ENCODE measurements around the gene HNMT.
"Not testable (repeated sequence)": the region's sequence is repeated elsewhere in the genome, so short reads cannot be mapped to it uniquely, and the experiment has no call there.

Gene HNMT

GRCh38 chr2:137955536-137955935 lies 8.7 kb upstream of the HNMT start:
- Mint-ChIP-seq H3K9me3 (no peaks in the 10 kb centered on the region), H3K36me3 (ENCODE audit: low read depth) (no peaks in the 10 kb centered on the region), H3K4me1 (ENCODE audit: low read depth) (peaks cover 2% of the 10 kb centered on the region), H3K27me3 (ENCODE audit: low read depth) (no peaks in the 10 kb centered on the region), H3K27ac (no peak overlapping the region), H3K4me3 (no peak overlapping the region)
- DNase-seq (ENCODE audit: low spot score) = no peak

DNA sequence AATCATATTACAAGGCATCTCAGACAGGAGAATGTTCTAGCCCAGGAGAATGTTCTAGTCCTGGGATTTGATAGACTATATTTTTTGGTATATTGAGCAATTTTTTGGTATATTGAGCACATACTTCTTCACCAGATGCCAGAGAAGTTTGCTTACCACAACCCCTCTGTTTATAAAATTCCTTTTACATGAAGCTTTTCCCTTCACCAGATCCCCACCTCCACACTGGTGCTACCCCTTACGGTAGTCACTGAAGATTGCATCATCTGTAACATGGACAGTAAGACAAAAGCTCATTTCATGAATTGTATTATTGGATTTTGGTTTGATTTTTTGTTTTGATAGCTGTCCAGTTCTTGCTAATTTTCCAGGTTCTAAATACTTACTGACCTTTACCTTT lies 7.2 kb upstream of the HNMT start:
- DNase-seq (ENCODE audit: low spot score) = no peak
- no peaks in the 10 kb centered on the region for H3K9me3 Mint-ChIP-seq
- no peaks in the 10 kb centered on the region for H3K36me3 Mint-ChIP-seq (ENCODE audit: low read depth)
- no peak overlapping the region for H3K27ac Mint-ChIP-seq
- H3K4me1 Mint-ChIP-seq (ENCODE audit: low read depth) = peaks cover under 1% of the 10 kb centered on the region
- no peaks in the 10 kb centered on the region for H3K27me3 Mint-ChIP-seq (ENCODE audit: low read depth)
- no peak overlapping the region for H3K4me3 Mint-ChIP-seq

DNA sequence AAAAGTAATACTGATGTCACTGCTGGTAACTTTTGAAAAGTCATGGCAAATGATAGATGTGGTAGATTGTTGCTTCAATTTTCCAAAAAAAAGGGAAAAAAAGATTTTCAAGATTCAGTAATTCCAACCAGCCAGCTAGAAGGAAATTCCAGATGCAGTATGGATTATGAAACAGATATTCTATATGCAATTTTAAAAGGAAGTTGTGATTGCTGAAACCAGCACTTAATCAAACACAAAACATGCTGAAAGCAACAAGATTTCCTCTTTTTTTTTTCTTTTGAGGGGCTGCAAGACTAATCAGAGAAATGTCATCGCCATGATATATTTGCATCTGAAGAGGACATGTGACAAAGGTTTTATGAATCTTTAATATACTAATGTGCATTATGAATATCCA lies 5.1 kb upstream of the HNMT start:
- no peaks in the 10 kb centered on the region for H3K27me3 Mint-ChIP-seq (ENCODE audit: low read depth)
- no peaks in the 10 kb centered on the region for H3K9me3 Mint-ChIP-seq
- DNase-seq (ENCODE audit: low spot score) = no peak
- no peaks in the 10 kb centered on the region for H3K4me1 Mint-ChIP-seq (ENCODE audit: low read depth)
- H3K4me3 Mint-ChIP-seq = no peak overlapping the region
- H3K36me3 Mint-ChIP-seq (ENCODE audit: low read depth) = no peaks in the 10 kb centered on the region
- H3K27ac Mint-ChIP-seq = no peak overlapping the region

- no peaks in the 10 kb centered on the region for H3K36me3 Mint-ChIP-seq (ENCODE audit: low read depth)
- H3K4me3 Mint-ChIP-seq = no peak overlapping the region
- no peaks in the 10 kb centered on the region for H3K27me3 Mint-ChIP-seq (ENCODE audit: low read depth)
- no peak overlapping the region for H3K27ac Mint-ChIP-seq
- no peaks in the 10 kb centered on the region for H3K4me1 Mint-ChIP-seq (ENCODE audit: low read depth)
- no peak for DNase-seq (ENCODE audit: low spot score)
- H3K9me3 Mint-ChIP-seq = no peaks in the 10 kb centered on the region
Observed at GRCh38 chr2:137960223-137960622, 4.0 kb upstream of the HNMT start.

- no peak overlapping the region for H3K4me3 Mint-ChIP-seq
- no peaks in the 10 kb centered on the region for H3K4me1 Mint-ChIP-seq (ENCODE audit: low read depth)
- H3K27ac Mint-ChIP-seq = no peak overlapping the region
- no peak for DNase-seq (ENCODE audit: low spot score)
- no peaks in the 10 kb centered on the region for H3K36me3 Mint-ChIP-seq (ENCODE audit: low read depth)
- H3K9me3 Mint-ChIP-seq = no peaks in the 10 kb centered on the region
- no peaks in the 10 kb centered on the region for H3K27me3 Mint-ChIP-seq (ENCODE audit: low read depth)
Observed at GRCh38 chr2:137961602-137962001, 2.7 kb upstream of the HNMT start.

DNA sequence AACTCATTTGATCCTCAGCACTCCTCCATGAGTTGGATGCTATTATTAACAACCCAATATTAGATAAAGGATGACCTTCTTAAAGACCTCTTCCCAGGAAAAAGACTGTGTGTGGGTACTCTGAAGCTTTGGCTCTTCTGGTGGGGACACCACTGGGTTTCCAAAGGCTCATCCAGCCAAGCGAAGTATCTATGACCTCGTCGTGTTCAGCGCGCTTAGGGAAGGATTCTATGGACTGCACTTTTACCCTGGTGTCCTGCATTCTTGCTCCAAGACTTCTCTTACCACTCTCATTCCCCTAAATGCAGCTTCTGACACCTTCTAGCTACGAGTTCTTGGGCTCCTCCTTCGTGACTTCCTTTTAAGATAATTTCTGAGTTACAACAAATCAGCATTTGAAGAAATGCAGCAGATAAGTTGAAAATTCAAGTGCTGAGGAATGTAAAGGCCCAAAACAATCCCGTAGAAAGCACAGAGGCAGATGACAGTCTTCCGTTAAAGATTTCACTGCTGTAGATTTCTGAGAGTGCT lies 673 bp upstream of the HNMT start:
- H3K4me1 Mint-ChIP-seq (ENCODE audit: low read depth) = no peaks in the 10 kb centered on the region
- no peak overlapping the region for H3K4me3 Mint-ChIP-seq
- DNase-seq (ENCODE audit: low spot score) = no peak
- no peak overlapping the region for H3K27ac Mint-ChIP-seq
- H3K36me3 Mint-ChIP-seq (ENCODE audit: low read depth) = no peaks in the 10 kb centered on the region
- no peaks in the 10 kb centered on the region for H3K27me3 Mint-ChIP-seq (ENCODE audit: low read depth)
- no peaks in the 10 kb centered on the region for H3K9me3 Mint-ChIP-seq

GRCh38 chr2:137964859-137965459 lies 686 bp downstream of the HNMT start:
- DNase-seq (ENCODE audit: low spot score) = no peak
- H3K9me3 Mint-ChIP-seq = no peaks in the 10 kb centered on the region
- no peak overlapping the region for H3K4me3 Mint-ChIP-seq
- H3K27ac Mint-ChIP-seq = no peak overlapping the region
- no peaks in the 10 kb centered on the region for H3K4me1 Mint-ChIP-seq (ENCODE audit: low read depth)
- no peaks in the 10 kb centered on the region for H3K27me3 Mint-ChIP-seq (ENCODE audit: low read depth)
- no peaks in the 10 kb centered on the region for H3K36me3 Mint-ChIP-seq (ENCODE audit: low read depth)

DNA sequence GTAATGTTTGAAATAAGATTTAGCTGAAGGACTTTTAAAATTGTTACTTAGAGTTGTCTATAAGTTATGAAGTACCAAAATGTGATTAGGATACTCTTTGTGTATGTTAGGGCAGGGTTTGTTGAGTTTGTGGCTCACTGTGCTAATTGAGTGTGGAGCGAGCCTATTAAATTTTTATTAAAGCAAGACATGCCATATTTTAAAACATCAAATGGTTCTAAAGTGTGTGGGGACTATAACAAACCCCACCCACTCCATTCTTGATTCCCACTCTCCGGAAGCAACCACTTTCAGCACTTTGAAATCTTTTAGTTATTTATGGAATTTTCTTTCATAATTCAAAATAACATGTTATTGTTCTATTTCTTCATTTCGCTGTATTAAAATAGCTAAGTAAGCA lies 1.8 kb downstream of the HNMT start:
- no peaks in the 10 kb centered on the region for H3K9me3 Mint-ChIP-seq
- H3K4me1 Mint-ChIP-seq (ENCODE audit: low read depth) = no peaks in the 10 kb centered on the region
- no peaks in the 10 kb centered on the region for H3K36me3 Mint-ChIP-seq (ENCODE audit: low read depth)
- DNase-seq (ENCODE audit: low spot score) = no peak
- H3K27ac Mint-ChIP-seq = no peak overlapping the region
- no peak overlapping the region for H3K4me3 Mint-ChIP-seq
- H3K27me3 Mint-ChIP-seq (ENCODE audit: low read depth) = no peaks in the 10 kb centered on the region

GRCh38 chr2:137967042-137967441 lies 2.8 kb downstream of the HNMT start:
- Mint-ChIP-seq H3K27ac (no peak overlapping the region), H3K4me3 (no peak overlapping the region), H3K36me3 (ENCODE audit: low read depth) (no peaks in the 10 kb centered on the region), H3K4me1 (ENCODE audit: low read depth) (no peaks in the 10 kb centered on the region), H3K9me3 (no peaks in the 10 kb centered on the region), H3K27me3 (ENCODE audit: low read depth) (no peaks in the 10 kb centered on the region)
- no peak for DNase-seq (ENCODE audit: low spot score)

DNA sequence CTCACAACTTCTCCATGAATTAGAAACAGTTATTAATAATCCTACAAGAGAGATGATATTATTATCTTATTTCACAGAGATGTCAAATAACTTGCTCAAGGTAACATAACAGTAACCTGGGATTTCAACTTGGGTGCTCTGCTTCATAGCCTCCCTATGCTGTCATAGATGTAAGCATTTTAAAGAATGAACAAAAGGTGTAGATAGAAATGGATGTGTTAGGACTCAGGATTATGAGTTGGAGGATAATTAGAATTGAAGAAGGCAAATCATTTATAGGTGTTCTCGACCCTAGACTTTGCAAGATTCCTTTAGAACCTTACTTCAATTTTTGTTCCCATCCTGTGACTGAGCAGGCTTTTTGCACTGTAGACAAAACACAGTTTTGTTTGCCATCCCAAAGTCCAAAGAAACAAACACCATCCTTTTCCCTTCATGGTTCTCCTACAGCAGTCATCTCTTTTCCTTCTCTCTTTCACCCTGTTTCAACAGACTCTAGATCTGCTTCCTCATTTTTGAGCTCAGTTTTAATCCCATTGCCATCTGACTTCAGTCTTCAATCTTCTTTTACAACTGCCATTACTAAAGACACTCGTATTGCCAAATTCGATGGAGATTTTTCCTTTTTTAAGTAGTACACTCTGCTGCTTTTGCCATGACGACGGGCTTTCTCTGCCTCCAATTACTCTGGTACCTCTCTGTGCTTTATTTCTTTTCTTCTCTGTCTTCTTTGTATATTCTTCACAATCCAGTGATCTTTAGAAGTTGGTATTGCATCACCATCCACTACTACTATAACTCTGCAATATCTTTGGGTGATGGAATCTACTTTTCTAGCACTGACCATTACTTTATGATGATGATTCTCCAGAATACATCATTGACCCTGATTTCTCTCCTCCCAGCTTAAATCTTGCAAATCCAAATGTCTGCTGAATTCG lies 4.5 kb downstream of the HNMT start:
- Mint-ChIP-seq H3K4me1 (ENCODE audit: low read depth) (no peaks in the 10 kb centered on the region), H3K36me3 (ENCODE audit: low read depth) (no peaks in the 10 kb centered on the region), H3K27me3 (ENCODE audit: low read depth) (no peaks in the 10 kb centered on the region), H3K4me3 (no peak overlapping the region), H3K9me3 (no peaks in the 10 kb centered on the region), H3K27ac (no peak overlapping the region)
- no peak for DNase-seq (ENCODE audit: low spot score)

DNA sequence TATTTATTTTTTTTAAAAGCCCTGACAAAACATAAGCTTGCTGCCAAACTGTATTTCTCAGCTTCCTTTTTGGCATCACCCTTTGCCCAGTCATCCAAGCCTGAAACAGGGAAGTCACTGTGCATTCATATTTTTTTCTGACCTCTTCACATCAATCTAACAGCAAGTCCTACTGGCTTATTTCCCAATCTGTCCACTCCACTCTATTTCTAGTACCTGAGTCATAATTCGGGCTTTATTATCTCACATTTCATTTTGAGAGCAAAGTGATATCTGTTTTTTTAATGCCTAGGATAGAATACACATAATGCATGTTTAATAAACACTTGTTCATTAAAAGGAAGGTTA lies 5.1 kb downstream of the HNMT start:
- Mint-ChIP-seq H3K4me1 (ENCODE audit: low read depth) (no peaks in the 10 kb centered on the region), H3K36me3 (ENCODE audit: low read depth) (no peaks in the 10 kb centered on the region), H3K27ac (no peak overlapping the region), H3K27me3 (ENCODE audit: low read depth) (no peaks in the 10 kb centered on the region), H3K9me3 (no peaks in the 10 kb centered on the region), H3K4me3 (no peak overlapping the region)
- DNase-seq (ENCODE audit: low spot score) = no peak

GRCh38 chr2:137969876-137970275 lies 5.6 kb downstream of the HNMT start:
- H3K27me3 Mint-ChIP-seq (ENCODE audit: low read depth) = no peaks in the 10 kb centered on the region
- no peak for DNase-seq (ENCODE audit: low spot score)
- no peaks in the 10 kb centered on the region for H3K9me3 Mint-ChIP-seq
- H3K4me3 Mint-ChIP-seq = no peak overlapping the region
- no peaks in the 10 kb centered on the region for H3K36me3 Mint-ChIP-seq (ENCODE audit: low read depth)
- no peak overlapping the region for H3K27ac Mint-ChIP-seq
- no peaks in the 10 kb centered on the region for H3K4me1 Mint-ChIP-seq (ENCODE audit: low read depth)

GRCh38 chr2:137971259-137971658 lies 7.0 kb downstream of the HNMT start:
- not testable (repeated sequence) for H3K4me3 Mint-ChIP-seq; H3K27me3 Mint-ChIP-seq (ENCODE audit: low read depth); H3K9me3 Mint-ChIP-seq; H3K27ac Mint-ChIP-seq; DNase-seq (ENCODE audit: low spot score); H3K36me3 Mint-ChIP-seq (ENCODE audit: low read depth); H3K4me1 Mint-ChIP-seq (ENCODE audit: low read depth)

- H3K4me1 Mint-ChIP-seq (ENCODE audit: low read depth) = no peaks in the 10 kb centered on the region
- H3K9me3 Mint-ChIP-seq = no peaks in the 10 kb centered on the region
- no peak for DNase-seq (ENCODE audit: low spot score)
- H3K4me3 Mint-ChIP-seq = no peak overlapping the region
- no peaks in the 10 kb centered on the region for H3K36me3 Mint-ChIP-seq (ENCODE audit: low read depth)
- no peak overlapping the region for H3K27ac Mint-ChIP-seq
- no peaks in the 10 kb centered on the region for H3K27me3 Mint-ChIP-seq (ENCODE audit: low read depth)
Observed at GRCh38 chr2:137973280-137973679, 9.0 kb downstream of the HNMT start.
